Trophoblast cell (in vitro differentiated cells and primary cell): ENCODE measurements around the gene SPANXN2.

Source experiments
- DNase-seq, 2 donors: peaks; one replicate each; pipeline ENCODE4 v3.0.0-alpha.2; 2016
- H2AFZ ChIP-seq: 2 replicates; pipeline ENCODE4 v1.6.1; 2013; ENCODE audit warnings: low read length, moderate library complexity, mild to moderate bottlenecking; ENCODE audit not compliant: insufficient read depth, poor library complexity
- H2AK5ac ChIP-seq: 2 replicates; pipeline ENCODE4 v1.6.1; 2013; ENCODE audit warnings: mild to moderate bottlenecking, low read length
- H2BK120ac ChIP-seq: 2 replicates; pipeline ENCODE4 v1.6.1; 2013; ENCODE audit warnings: low read length, mild to moderate bottlenecking, moderate library complexity; ENCODE audit not compliant: insufficient read depth, poor library complexity
- H2BK12ac ChIP-seq: 2 replicates; pipeline ENCODE4 v1.6.1; 2013; ENCODE audit warnings: mild to moderate bottlenecking, low read length, moderate library complexity
- H2BK5ac ChIP-seq: 2 replicates; pipeline ENCODE4 v1.6.1; 2013; ENCODE audit warnings: low read length, low read depth, moderate library complexity, mild to moderate bottlenecking; ENCODE audit not compliant: poor library complexity
- H3K14ac ChIP-seq: 2 replicates; pipeline ENCODE4 v1.6.1; 2013; ENCODE audit warnings: mild to moderate bottlenecking, low read length
- H3K18ac ChIP-seq: 2 replicates; pipeline ENCODE4 v1.6.1; 2013; ENCODE audit warnings: mild to moderate bottlenecking, low read length
- H3K23ac ChIP-seq: 2 replicates; pipeline ENCODE4 v1.6.1; 2013; ENCODE audit warnings: low read length
- H3K27ac ChIP-seq: 2 replicates; pipeline ENCODE4 v1.5.1; 2013; ENCODE audit warnings: low read depth, mild to moderate bottlenecking, inconsistent platforms, low read length, moderate library complexity
- H3K27me3 ChIP-seq: 2 replicates; pipeline ENCODE4 v1.6.1; 2013; ENCODE audit warnings: inconsistent platforms, mild to moderate bottlenecking, low read length, moderate library complexity; ENCODE audit not compliant: insufficient read depth
- H3K36me3 ChIP-seq, 2 experiments: 1 replicate in 1 of 2; 2 replicates in 1 of 2; pipeline ENCODE4 v1.6.1; 2013; ENCODE audit warnings: low read length in 2 of 2, mild to moderate bottlenecking in 2 of 2, moderate library complexity in 1 of 2; ENCODE audit not compliant: insufficient read depth in 2 of 2, control insufficient read depth in 1 of 2
- H3K4ac ChIP-seq: 2 replicates; pipeline ENCODE4 v1.6.1; 2013; ENCODE audit warnings: low read depth, mild to moderate bottlenecking, low read length, moderate library complexity
- H3K4me1 ChIP-seq, 2 experiments: 1 replicate in 1 of 2; 2 replicates in 1 of 2; pipeline ENCODE4 v1.6.1; 2013; ENCODE audit warnings: low read length in 2 of 2, mild to moderate bottlenecking in 2 of 2, moderate library complexity in 1 of 2; ENCODE audit not compliant: insufficient read depth in 2 of 2, control insufficient read depth in 1 of 2
- H3K4me2 ChIP-seq: 2 replicates; pipeline ENCODE4 v1.6.1; 2013; ENCODE audit warnings: inconsistent platforms, mild to moderate bottlenecking, low read length, moderate library complexity
- H3K4me3 ChIP-seq: 2 replicates; pipeline ENCODE4 v1.5.1; 2013; ENCODE audit warnings: mild to moderate bottlenecking, low read depth, low read length, inconsistent platforms
- H3K79me1 ChIP-seq: one replicate; pipeline ENCODE4 v1.6.1; 2013; ENCODE audit warnings: low read length
- H3K79me2 ChIP-seq: 2 replicates; pipeline ENCODE4 v1.6.1; 2013; ENCODE audit warnings: low read length, mild to moderate bottlenecking; ENCODE audit not compliant: control insufficient read depth, insufficient read depth, poor library complexity
- H3K9ac ChIP-seq: 2 replicates; pipeline ENCODE4 v1.6.1; 2013; ENCODE audit warnings: mild to moderate bottlenecking, low read length
- H3K9me3 ChIP-seq: 2 replicates; pipeline ENCODE4 v1.6.1; 2013; ENCODE audit warnings: low read depth, mild to moderate bottlenecking, control low read depth, inconsistent platforms, low read length; ENCODE audit not compliant: insufficient read depth
- H4K12ac ChIP-seq: 2 replicates; pipeline ENCODE4 v1.6.1; 2013; ENCODE audit warnings: low read depth, mild to moderate bottlenecking, low read length, moderate library complexity
- H4K8ac ChIP-seq: 2 replicates; pipeline ENCODE4 v1.6.1; 2013; ENCODE audit warnings: low read depth, mild to moderate bottlenecking, low read length, moderate library complexity
- H4K91ac ChIP-seq: one replicate; pipeline ENCODE4 v1.6.1; 2013; ENCODE audit warnings: low read depth, mild to moderate bottlenecking, low read length, moderate library complexity
- WGBS: extraction: QIAGEN DNeasy Blood & Tissue Kit; methylation state at CpG from one replicate; pipeline ENCODE4 v1.1.7; 2013; ENCODE audit warnings: missing lambda C conversion rate; ENCODE audit not compliant: insufficient read length, insufficient coverage; ENCODE audit errors: extremely low coverage; 5-methylcytosine and 5-hydroxymethylcytosine counted together

SPANXN2 gene

GRCh38 chrX:143669395-143669794, 51.2 kb downstream of the SPANXN2 start:
- H4K12ac ChIP-seq = no peak overlapping the region
- no peak overlapping the region for H3K23ac ChIP-seq
- H2BK5ac ChIP-seq = no peak overlapping the region
- DNase-seq = no peak
- no peaks in the 10 kb centered on the region for H3K79me2 ChIP-seq
- no peak overlapping the region for H2BK120ac ChIP-seq
- no peak overlapping the region for H2BK12ac ChIP-seq
- H3K4me2 ChIP-seq = no peak overlapping the region
- no peaks in the 10 kb centered on the region for H3K79me1 ChIP-seq
- no peak overlapping the region for H3K4ac ChIP-seq
- no peak overlapping the region for H3K9ac ChIP-seq
- H3K27ac ChIP-seq = no peak overlapping the region
- H3K27me3 ChIP-seq = no peaks in the 10 kb centered on the region
- H2AK5ac ChIP-seq = no peak overlapping the region
- no CpG with 5 or more reads among the region's 5 CpGs for WGBS
- no peak overlapping the region for H3K18ac ChIP-seq
- H3K9me3 ChIP-seq = no peaks in the 10 kb centered on the region
- no peak overlapping the region for H2AFZ ChIP-seq
- H3K36me3 ChIP-seq = no peaks in the 10 kb centered on the region
- no peak overlapping the region for H3K14ac ChIP-seq
- no peak overlapping the region for H4K8ac ChIP-seq
- H4K91ac ChIP-seq = no peak overlapping the region
- no peak overlapping the region for H3K4me3 ChIP-seq
- no peaks in the 10 kb centered on the region for H3K4me1 ChIP-seq

GRCh38 chrX:143664302-143664701, 56.2 kb downstream of the SPANXN2 start:
- no peaks in the 10 kb centered on the region for H3K27me3 ChIP-seq
- DNase-seq = peak in 1 of 2 donors; percentile 46
- H3K18ac ChIP-seq = no peak overlapping the region
- no peak overlapping the region for H3K4me3 ChIP-seq
- H3K27ac ChIP-seq = no peak overlapping the region
- H2AFZ ChIP-seq = no peak overlapping the region
- H2BK120ac ChIP-seq = no peak overlapping the region
- no peak overlapping the region for H2BK5ac ChIP-seq
- no peak overlapping the region for H3K4me2 ChIP-seq
- no peak overlapping the region for H2AK5ac ChIP-seq
- no peaks in the 10 kb centered on the region for H3K9me3 ChIP-seq
- no peak overlapping the region for H3K14ac ChIP-seq
- no peaks in the 10 kb centered on the region for H3K4me1 ChIP-seq
- no peaks in the 10 kb centered on the region for H3K36me3 ChIP-seq
- no peaks in the 10 kb centered on the region for H3K79me2 ChIP-seq
- no peaks in the 10 kb centered on the region for H3K79me1 ChIP-seq
- H4K12ac ChIP-seq = no peak overlapping the region
- H3K4ac ChIP-seq = no peak overlapping the region
- H4K91ac ChIP-seq = no peak overlapping the region
- no peak overlapping the region for H3K23ac ChIP-seq
- H2BK12ac ChIP-seq = no peak overlapping the region
- H4K8ac ChIP-seq = no peak overlapping the region
- no CpG with 5 or more reads among the region's 5 CpGs for WGBS
- H3K9ac ChIP-seq = no peak overlapping the region

- no peak overlapping the region for H3K9ac ChIP-seq
- no peak overlapping the region for H3K4me2 ChIP-seq
- H3K4me1 ChIP-seq = no peaks in the 10 kb centered on the region
- no peak overlapping the region for H2BK120ac ChIP-seq
- no peaks in the 10 kb centered on the region for H3K9me3 ChIP-seq
- WGBS = no CpG with 5 or more reads among the region's 5 CpGs
- H3K79me2 ChIP-seq = no peaks in the 10 kb centered on the region
- H3K36me3 ChIP-seq = no peaks in the 10 kb centered on the region
- no peak overlapping the region for H3K4me3 ChIP-seq
- H3K27me3 ChIP-seq = no peaks in the 10 kb centered on the region
- no peak overlapping the region for H3K23ac ChIP-seq
- no peak overlapping the region for H4K12ac ChIP-seq
- no peak overlapping the region for H3K4ac ChIP-seq
- no peaks in the 10 kb centered on the region for H3K79me1 ChIP-seq
- H3K18ac ChIP-seq = no peak overlapping the region
- H4K8ac ChIP-seq = no peak overlapping the region
- no peak overlapping the region for H2AFZ ChIP-seq
- H2AK5ac ChIP-seq = no peak overlapping the region
- no peak overlapping the region for H3K27ac ChIP-seq
- no peak overlapping the region for H2BK5ac ChIP-seq
- no peak overlapping the region for H3K14ac ChIP-seq
- no peak overlapping the region for H2BK12ac ChIP-seq
- H4K91ac ChIP-seq = no peak overlapping the region
- peak; percentile 40 to 70 for DNase-seq
Observed at GRCh38 chrX:143663755-143664154, 56.8 kb downstream of the SPANXN2 start.
